GM18951 (cell line): ENCODE measurements around the gene PLPP1.
"Not testable (repeated sequence)": the region's sequence is repeated elsewhere in the genome, so short reads cannot be mapped to it uniquely, and the experiment has no call there.

Experiments used
- POLR2A ChIP-seq: IDR thresholded peaks from 4 replicates; pipeline ENCODE4 v1.6.1; 2011; ENCODE audit warnings: mild to moderate bottlenecking; ENCODE audit not compliant: insufficient read length, insufficient read depth; ENCODE audit errors: extremely low read depth
- in situ Hi-C: fragments of 300-500 bp; cut with MboI; formaldehyde crosslinking; loops from one replicate; pipeline ENCODE4 v1.12.0; 2022; ENCODE audit warnings: low sequenced_read_pairs, mixed read lengths, inconsistent platforms; ENCODE audit not compliant: unreplicated experiment

Gene PLPP1

DNA sequence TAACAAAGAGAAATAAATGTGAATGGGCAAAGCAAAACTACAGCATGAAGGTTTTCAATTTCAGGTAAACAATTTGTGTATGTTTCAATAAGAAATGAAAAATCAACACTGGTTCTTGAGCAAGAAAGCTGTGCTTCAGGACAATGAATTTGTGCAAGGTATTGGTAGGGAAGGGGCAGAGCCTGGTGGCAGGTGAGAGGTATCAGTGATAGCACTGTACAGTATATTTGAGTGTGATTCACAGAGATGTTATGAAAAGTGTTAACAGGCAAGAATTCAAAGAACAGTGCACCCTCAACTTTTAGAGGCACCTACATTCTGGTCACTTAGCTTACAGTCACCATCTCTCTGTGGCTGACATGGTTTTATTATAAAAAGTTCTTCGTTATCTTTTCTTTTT lies 25.7 kb downstream of the PLPP1 start:
- TF ChIP-seq POLR2A = no peak
- in situ Hi-C loops = no loop called here

DNA sequence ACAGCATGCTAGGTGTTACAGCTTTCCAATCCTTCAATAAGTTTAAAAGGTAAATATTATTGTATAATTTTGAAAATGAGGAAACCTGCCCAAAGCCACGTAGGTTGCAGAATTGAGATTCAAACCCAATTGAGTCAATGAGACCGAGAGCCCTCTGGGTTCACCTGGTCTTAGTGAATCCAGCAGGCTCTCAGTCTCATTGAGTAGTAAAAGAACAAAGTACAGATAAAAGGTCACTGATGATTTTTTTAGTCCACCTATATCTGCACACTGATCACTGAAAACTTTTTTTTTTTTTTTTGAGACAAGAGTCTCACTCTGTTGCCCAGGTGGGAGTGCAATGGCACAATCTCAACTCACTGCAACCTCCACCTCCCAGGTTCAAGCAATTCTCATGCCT lies 27.2 kb downstream of the PLPP1 start:
- in situ Hi-C loops = no loop called here

DNA sequence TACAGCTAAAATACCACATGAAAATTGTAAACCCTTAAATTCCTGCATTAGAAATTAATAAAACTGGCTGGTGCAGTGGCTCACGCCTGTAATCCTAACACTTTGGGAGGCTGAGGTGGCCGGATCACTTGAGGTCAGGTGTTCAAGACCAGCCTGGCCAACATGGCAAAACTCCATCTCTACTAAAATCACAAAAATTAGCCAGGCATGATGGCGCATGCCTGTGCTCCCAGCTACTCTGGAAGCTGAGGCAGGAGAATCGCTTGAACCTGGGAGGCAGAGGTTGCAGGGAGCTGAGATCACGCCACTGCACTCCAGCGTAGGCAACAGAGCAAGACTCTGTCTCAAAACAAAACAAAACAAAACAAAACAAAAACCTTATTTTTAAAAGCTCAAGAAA lies 29.1 kb downstream of the PLPP1 start:
- in situ Hi-C loops = not testable (repeated sequence)

More for the DNA sequence above, 27.2 kb downstream of the PLPP1 start:
- TF ChIP-seq POLR2A = no peak

DNA sequence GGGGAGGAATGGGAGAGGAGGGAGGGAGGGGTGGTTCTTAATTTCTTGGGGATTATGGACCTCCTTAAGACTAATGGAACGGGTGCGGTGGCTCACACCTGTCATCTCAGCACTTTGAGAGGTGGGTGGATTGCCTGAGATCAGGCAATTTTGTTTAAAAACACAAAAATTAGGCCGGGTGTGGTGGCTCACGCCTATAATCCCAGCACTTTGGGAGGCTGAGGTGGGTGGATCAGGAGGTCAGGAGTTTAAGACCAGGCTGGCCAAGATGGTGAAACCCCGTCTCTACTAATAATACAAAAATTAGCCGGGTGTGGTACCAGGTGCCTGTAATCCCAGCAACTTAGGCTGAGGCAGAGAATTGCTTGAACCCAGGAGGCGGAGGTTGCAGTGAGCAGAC lies 30.8 kb downstream of the PLPP1 start:
- in situ Hi-C loops = not testable (repeated sequence)

DNA sequence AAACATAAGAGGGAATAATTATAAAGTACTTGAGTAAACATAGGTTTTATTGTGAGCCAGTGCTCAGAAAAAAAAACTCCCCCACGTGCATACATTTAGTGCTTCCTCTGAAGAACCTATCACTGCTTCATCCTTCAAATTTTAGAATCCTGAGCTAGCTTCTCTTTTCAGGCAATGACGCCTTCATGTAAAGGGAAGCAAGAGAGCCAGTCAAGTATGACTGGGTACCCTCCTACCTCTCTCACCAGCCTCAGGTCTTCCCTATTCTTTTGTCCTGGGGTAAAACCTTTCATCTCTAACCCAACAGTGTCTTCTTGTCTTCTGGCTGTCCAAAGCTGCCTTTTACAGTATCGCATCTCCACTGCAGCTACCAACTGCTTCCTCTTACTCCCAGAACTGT lies 32.0 kb downstream of the PLPP1 start:
- no peak for TF ChIP-seq POLR2A
- in situ Hi-C loops = no loop called here

DNA sequence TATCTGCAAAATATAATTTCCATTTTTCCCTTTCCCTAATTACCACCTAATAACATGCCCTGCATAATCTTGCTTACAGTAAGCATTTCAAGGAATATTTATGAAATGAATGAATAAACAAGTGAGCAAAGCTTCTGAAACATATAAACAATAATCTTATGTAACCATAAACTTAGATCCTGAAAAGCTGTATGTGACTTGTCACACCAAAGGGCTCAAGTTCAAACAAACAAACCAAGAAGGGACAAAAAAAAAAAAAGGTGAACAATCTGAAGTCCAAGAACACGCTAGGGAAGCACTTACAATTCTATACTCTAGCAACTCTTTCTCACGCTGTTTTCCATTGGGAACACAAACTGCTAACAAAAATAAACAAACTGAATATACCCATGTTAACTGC lies 36.3 kb downstream of the PLPP1 start:
- TF ChIP-seq POLR2A = no peak
- in situ Hi-C loops = no loop called here

DNA sequence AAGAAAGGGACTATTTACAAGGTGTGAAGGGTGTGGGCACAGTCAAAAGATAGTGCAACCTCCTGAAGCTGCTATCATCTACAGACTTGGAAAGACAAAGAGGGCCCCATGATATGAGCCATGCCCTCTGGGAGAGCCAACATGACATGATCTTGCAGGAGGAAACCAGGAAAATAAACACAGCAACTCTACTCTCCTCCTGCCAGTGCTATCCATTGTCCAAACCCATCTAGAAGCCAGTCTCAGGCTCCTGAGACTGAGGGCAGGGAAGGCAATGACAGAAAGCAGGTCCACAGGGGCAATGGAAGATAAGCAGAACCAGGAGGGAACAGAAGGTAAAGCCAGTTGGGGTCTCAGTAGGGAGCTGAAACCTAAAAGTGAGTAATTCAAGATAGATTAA lies 37.1 kb downstream of the PLPP1 start:
- TF ChIP-seq POLR2A = no peak
- in situ Hi-C loops = no loop called here

DNA sequence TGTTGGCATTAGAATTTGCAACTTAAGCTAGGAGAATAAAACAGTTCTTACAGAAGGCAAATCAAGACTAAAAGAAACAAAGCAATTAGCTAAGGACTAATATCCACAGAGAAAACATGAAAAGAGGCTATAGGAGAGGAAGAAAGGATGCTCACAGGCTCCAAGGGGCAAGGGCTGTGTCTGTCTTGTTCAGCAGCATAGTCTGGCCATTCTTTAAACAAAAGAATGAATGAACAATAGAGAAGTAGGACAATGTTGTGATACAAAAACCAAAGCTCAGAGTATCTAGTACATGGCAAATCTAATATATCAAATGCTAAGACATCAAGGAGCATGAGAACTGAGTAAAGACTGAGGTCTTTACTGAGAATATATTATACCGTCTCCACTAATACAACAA lies 39.5 kb downstream of the PLPP1 start:
- in situ Hi-C loops = no loop called here
- TF ChIP-seq POLR2A = no peak

DNA sequence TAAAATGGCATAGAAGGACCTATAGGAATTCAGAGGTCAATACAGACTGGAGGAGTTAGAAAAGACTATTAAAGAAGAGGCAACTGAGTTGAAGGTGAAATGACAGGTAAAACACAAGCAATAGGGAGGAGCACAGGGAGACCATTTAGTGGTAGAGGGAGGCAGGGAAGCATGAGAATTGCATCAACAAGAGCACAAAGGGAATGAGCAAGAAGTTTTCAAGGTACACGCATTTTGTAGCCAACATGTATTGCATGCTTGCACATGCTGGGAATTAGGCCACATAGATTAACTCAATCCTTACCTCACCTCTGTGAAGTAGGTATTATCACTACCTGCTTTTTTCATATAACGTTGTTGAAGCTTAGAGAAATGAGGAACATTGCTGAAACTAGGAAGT lies 42.3 kb downstream of the PLPP1 start:
- in situ Hi-C loops = no loop called here
- no peak for TF ChIP-seq POLR2A

DNA sequence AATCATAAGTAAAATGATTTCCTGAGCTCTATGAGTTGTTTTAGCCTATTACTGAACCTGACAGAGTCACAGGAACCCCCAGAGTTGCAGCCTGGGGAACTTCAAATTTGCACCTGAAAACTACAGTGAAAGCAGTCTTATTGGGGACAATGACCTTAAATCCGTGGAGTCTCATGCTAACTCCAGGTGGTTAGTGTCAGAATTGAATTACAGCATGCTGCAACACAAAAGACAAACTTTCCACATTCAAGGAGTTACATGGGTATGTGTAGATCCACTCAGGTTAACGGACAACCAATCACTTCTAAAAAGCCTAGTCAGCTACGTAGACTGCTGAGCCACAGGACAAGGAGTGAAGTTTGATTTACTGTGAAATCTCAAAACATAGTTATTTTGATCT lies 49.7 kb downstream of the PLPP1 start:
- in situ Hi-C loops = no loop called here
- TF ChIP-seq POLR2A = no peak

DNA sequence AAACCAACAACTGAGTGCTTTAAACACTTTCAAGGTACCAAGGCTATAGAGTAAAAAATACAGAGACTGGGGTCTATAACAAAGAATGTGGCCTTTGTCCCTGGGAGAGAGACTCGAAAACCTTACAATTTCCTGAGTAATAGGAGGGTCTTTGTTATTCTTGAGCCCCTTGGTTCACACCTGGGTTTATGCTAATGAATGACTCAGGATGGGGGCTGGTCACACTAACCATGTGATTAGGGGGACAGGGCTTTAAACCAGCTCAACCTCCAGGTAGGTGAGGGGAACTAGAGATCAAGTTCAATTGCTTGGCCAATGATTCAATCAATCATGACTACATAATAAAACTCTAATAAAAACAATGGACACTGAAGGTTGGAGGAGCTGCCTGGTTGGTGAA lies 50.2 kb downstream of the PLPP1 start:
- in situ Hi-C loops = no loop called here
- no peak for TF ChIP-seq POLR2A

DNA sequence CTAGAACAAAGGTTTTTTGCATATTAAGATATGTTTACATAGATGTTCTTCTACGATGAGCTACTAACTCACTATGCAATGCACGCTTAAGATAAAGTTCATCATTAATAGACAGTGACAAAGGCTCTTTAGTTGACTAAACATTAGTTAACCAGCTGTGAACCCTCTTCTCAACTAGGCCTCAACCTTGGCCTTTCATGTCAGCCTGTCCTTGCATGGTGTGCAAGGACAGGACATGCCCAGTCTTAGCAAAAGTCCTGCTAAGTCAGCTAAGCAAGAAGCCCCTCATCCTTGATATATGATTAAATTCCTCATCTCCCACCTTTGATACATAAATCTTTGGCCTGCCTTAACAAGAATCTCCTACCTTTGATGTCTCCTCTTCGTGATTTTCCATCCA lies 50.9 kb downstream of the PLPP1 start:
- in situ Hi-C loops = no loop called here
- no peak for TF ChIP-seq POLR2A

DNA sequence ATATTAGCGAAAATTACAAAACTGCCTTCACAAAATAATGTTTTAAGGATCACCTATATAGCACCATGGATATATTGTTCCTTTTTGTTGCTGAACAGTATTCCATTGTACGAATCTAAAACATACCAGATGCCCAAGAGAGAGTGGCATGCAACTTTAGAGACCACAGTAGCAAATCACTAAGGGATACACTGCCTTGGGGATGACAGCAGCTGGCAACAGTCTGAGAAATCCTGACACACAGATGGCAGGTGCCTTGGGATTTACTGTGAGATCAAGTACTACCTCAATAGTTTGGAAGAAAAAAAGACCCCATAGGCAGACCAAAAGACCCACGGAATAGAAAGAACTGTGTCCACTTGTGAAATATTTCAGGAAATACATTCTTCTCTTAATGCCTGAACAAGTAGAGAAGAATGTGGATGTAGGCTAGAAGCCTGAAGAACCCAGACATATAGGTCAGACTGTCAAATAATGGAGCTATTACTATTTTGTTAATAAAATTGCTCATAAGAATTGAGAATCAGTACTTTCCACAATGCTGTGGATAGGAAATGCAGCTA lies 53.4 kb downstream of the PLPP1 start:
- in situ Hi-C loops = no loop called here
- TF ChIP-seq POLR2A = no peak

DNA sequence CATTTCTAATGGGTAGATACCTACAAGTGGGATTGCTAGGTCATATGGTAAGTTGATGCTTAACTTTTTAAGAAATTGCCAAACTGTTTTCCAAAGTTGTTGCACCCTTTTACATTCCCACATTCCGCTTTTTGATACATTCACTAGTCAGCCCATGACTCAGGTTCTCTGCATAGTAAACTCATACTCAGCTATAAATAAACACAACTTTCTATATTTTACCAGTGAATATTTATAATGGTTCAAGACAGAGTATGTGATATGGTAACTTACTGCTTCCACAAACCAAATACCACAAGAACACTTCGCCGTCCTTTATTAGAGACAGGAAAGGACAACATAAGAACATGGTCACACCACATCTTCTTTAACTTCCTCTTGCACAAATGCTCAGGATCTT lies 54.0 kb downstream of the PLPP1 start:
- no peak for TF ChIP-seq POLR2A
- in situ Hi-C loops = no loop called here

DNA sequence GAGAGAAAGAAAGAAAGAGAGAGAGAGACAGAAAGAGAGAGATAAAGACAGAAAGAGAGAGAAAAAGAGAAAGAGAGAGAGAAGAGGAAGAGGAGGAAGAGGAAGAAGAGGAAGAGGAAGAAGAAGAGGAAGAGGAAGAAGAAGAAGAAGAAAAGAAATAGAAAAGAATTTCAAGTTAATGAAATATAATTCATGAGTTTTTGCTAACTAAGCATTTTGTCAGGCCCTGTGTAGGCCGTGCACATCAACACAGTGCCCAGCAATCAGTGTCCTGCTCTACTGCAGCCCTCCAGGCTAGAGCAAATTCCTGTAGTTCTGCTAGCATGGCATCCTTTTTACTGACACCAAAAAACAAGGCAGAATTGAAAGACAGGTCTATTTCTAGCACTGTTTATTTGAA lies 62.1 kb downstream of the PLPP1 start:
- no peak for TF ChIP-seq POLR2A
- in situ Hi-C loops = no loop called here
